GM18511 (cell line): ENCODE results near the gene MKI67.
"Not testable (repeated sequence)": the region's sequence is repeated elsewhere in the genome, so short reads cannot be mapped to it uniquely, and the experiment has no call there.

ENCODE experiments used
- ATAC-seq: cut with Tn5 transposase; IDR thresholded peaks from one replicate; pipeline ENCODE4 v1.9.1; 2021; ENCODE audit warnings: mild to moderate bottlenecking, moderate library complexity; ENCODE audit not compliant: unreplicated experiment

MKI67 gene

DNA sequence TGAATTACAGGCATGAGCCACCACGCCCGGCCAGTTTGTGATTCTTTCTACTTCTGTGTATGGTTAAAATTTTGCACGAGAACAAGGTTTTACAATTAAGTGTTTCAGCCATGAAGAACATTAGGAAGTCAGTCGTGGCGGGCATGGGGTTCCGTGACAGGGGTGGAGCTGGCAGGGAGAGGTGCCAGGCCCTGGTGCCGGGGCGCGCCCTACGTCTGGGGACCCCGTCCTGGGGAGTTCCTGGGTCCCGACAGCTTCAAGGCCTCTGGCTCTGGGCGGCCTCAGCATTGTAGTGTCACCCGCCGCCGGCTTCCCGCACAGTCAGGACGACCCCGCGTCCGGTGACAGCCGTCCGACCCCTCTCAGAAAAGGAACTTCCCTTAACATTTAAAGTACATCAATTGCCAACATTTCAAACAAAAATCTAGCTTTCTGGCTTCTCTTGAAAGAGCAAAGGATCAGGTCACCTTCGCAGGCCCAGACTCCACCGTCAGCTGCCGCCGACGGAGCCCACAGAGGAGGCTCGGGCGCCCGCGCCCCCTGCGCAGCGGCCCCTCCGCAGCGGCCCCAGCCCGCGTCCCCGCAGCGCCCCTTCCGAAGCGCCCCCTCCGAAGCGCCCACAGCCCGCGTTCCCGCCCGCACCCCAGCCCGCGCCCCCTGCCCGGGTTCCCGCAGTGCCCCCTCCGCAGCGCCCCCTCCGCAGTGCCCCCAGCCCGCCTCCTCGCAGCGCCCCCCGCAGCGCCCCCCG is 23.2 kb upstream of the MKI67 start:
- ATAC-seq, result no peak

DNA sequence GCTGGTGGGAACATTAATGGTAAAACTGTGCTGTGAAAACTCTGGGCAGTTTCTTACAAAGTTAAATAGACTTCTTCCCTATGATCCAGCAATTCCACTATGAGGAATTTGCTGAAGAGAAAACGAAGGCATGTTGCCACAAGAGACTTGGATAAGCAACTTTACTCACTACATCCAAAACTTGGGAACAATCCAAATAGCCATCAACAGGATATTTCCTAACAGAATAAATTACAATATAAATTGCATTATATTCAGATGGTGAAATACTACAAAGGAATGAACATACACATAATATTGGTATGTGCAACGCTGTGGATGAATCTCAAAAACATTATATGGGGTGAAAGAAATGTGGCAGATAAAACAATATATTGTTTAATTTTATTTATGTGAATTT is 21.4 kb upstream of the MKI67 start:
- no peak for ATAC-seq

DNA sequence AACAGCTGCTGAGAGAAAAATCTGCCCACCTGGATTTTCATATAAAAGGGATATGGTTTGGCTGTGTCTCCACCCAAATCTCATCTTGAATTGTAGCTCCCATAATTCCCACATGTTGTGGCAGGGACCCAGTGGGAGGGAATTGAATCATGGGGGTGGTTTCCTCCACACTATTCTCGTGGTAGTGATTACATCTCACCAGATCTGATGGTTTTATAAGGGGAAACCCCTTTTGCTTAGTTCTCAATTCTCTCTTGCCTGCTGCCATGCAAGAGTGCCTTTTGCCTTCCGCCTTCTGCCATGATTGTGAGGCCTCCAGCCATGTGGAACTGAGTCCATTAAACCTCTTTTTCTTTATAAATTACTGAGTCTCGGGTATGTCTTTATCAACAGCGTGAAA is 20.8 kb upstream of the MKI67 start:
- ATAC-seq, result peak; percentile 79

DNA sequence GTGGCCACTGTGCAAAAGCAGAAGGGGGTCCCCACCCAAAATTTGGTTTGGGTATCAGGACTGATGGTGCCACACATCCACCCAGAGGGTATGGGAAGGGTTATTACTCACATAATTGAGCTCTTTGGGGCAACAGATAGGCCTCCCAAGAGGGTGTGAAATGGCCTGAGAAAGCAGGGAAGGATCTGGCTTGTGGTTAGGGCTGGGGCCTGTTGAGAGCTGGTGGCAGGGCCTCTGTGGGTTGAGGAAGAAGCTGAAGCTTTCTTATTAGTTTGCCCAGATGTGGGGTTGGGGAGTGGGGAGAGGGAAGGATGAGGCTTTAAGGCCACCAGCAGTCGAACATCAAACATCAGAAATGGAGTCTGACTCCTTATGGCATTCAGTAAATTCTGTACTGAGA is 18.3 kb upstream of the MKI67 start:
- ATAC-seq, result no peak

DNA sequence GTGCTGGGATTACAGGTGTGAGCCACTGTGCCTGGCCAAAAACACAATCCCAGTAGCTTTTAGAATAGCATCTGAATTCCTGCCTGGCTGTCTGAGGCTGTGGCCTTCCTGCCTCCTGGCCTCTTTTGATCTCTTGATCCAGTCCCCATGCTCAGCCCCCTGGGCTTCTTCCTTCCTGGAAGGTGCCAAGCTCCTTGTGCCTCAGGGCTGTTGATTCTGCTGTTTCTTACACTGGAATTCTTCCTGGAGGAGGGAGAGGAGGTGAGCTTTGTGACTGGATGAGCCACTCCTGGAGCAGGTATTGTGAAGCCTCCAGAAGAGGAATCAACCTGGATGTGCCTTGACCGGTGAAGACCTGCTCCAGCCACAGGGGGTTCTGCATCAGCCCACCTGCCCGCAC is 17.3 kb upstream of the MKI67 start:
- no peak for ATAC-seq

DNA sequence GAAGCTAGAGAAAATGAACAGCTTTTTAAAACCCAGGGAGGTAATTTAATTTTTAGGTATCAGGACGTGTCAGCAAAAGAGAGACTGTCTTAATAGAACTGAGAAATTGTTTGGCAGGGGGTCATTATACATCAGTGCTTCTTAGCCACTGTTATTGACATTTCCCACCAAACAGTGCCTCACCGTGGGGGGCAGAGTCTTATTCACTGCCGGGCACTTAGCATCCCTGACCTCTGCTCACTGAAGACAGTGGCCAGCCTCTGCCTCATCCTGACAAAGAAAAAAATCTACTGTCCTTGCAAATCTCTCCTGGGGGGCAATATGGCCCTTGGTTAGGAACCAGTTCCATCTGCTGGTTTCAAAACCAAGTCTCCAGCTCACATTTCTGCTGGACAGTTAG is 14.2 kb upstream of the MKI67 start:
- ATAC-seq, result no peak

DNA sequence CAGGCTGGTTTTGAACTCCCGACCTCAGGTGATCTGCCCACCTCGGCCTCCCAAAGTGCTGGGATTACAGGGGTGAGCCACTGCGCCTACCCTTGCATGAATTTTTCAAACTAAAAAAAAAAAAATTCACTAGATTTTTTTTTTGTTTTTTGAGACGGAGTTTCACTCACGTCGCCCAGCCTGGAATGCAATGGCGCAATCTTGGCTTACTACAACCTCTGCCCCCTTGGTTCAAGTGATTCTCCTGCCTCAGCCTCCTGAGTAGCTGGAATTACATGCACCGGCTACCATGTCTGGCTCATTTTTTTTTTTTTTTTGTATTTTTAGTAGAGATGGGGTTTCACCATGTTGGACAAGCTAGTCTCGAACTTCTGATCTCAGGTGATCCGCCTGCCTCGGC is 12.2 kb upstream of the MKI67 start:
- ATAC-seq, result not testable (repeated sequence)

DNA sequence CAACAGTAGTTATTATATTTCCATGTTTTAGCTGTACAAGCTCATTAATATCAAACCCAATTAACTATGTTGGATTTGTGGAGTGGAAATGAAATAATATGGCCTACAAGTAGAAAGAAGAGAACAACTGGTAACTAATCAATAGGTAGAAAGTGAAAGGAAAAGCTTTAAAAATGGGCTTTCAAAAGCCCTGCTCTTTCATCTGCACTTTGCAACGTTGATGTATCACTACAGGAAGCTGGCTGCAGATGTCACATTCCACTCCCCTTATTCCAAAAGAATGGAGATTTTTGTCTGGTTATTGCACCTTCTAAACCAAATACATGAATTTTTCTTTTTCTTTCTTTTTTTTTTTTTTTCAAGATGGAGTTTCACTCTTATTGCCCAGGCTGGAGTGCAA is 11.7 kb upstream of the MKI67 start:
- ATAC-seq, result peak; percentile 86

DNA sequence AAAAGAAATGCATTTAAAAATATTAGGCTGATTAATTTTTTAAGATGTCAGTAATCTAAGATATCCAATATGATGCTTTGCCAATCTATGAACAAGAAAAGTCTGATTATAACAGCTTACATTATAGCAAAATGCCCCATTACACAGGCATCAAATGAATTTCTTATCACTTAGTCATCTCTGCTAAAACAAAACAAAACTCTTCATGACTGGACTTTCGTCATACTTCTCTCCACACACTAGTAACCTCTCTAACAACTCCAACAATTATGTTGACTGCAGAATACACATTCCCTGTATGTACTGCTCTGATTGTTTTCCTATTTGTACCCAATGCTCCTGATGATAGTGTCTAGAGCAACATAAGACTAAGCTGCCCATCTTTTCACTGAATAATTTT is 3.8 kb upstream of the MKI67 start:
- ATAC-seq, result no peak

DNA sequence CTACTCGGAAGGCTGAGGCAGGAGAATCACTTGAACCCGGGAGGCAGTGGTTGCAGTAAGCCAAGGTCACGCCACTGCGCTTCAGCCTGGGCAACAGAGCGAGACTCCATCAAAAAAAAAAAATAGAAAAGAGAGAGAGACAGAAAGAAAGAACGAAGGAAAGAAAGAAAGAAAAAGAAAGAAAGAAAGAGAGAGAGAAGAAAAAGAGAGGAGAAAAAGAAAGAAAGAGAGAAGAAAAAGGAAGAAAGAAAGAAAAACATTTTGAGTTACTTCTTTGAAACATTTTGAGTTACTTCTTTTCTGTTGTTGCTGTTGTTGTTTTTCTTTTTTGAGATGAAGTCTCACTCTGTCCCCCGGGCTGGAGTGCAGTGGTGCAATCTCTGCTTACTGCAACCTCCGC is 2.4 kb upstream of the MKI67 start:
- no peak for ATAC-seq

DNA sequence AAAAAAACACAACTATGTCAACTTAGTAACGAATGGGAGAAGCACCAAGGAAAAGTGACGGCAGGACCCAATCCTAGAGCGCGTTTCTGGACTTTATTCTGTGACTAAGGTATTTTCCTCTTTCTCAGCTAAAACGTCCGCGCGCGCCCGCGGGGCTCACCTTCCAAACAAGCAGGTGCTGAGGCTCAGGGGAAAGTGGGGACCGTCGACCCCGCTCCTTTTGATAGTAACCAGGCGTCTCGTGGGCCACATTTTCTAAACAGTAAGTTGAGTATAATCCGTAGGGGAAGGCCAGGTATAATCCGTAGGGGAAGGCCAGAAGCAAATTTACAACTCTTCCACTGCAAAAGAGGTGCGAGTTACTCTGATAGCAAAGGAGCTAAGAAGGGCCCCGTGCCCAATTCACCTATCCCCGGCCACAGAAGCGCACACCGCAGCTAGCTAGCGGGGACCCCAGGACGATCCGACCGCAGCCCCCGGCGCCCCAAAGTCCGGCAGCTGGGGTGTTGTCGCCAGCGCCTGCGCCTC is 743 bp downstream of the MKI67 start:
- ATAC-seq, result no peak

DNA sequence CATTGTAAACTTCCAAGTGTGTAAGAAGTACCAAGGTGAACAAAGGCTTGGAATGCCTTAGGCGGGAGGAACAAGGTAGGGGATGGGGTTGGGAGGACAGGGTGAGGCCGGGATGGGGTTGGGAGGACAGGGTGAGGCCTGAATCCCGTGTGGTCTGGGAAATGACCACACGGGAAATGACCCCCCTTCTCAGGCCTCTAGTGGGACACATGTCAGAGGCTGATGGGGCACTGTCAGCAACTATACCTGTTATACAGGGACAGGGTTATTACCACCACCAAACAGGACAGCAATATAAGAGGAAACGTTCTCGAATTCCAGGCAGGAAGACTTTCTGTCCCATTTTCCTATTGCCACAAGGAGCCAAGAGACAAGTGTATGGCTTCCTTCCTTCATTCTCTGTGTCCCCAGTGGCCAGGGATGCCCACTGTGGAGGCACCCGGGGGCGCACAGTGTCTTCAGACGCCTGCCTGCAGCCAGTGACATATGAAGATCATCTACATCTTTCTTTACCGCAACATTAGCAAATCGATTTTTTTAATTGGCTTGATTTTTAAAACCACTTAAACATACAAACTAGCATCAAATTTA is 1.3 kb downstream of the MKI67 start:
- ATAC-seq, result no peak

DNA sequence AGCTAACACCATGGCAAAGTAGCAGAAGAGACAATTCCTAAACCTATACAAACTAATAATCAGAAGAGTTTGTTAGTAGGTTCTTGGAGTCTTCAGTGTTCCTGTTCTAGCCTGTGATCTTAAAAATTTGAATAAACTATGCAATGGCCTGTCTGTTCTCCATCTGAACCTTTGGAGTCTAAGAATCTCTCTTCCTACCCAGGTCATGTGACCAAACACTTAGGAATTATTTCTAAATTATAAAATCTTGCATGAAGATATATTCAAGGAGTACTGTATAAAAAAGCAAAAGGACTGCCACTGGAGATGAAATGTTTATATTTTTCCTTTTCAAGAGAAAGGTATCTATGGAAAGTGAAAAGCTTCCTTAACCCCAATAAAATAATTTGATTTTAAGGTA is 2.4 kb downstream of the MKI67 start:
- ATAC-seq, result no peak

DNA sequence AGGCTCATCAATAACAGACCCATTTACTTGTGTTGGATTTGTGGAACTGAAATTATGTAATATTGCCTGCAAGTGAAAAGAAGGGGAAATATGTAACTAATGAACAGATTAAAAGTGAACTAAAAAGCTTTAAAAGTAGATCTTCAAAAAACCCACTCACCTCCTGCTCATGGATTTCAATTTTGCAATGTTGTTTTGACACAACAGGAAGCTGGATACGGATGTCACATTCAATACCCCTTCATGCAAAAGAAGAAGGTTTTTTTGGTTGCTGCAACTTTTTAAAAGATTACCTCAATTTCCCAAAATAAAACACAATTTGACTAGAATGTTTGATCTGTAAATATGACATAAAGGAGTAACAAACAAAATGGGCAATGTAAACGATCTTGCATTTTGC is 3.3 kb downstream of the MKI67 start:
- ATAC-seq, result no peak

DNA sequence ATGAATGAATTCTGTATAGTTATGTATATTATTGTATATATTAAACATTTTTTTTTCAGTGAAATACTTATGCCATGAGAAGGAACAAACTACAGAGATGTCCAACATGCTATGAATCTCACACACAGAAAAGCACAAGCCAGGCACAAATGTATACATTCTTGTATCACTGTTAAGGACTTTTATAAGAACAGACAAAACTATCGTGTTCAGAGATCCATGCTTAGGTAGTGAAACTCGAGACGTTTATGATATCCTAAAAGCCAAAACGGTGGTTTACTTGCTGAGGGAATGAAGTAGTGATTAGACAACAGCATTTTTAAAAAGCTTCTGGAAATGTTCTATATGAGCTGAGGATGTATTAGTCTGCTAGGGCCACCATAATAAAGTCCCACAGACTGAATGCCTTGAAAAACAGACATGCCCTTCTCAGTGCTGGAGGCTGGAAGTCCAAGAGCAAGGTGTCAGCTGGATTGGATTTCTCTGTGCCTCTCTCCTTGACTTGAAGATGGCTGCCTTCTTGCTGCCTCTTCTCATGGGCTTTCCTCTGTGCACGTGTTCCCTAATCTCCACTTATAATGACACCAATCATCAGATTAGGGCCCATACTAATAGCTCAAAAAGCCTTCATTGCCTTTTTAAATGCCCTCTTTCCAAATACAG is 4.3 kb downstream of the MKI67 start:
- ATAC-seq, result no peak

DNA sequence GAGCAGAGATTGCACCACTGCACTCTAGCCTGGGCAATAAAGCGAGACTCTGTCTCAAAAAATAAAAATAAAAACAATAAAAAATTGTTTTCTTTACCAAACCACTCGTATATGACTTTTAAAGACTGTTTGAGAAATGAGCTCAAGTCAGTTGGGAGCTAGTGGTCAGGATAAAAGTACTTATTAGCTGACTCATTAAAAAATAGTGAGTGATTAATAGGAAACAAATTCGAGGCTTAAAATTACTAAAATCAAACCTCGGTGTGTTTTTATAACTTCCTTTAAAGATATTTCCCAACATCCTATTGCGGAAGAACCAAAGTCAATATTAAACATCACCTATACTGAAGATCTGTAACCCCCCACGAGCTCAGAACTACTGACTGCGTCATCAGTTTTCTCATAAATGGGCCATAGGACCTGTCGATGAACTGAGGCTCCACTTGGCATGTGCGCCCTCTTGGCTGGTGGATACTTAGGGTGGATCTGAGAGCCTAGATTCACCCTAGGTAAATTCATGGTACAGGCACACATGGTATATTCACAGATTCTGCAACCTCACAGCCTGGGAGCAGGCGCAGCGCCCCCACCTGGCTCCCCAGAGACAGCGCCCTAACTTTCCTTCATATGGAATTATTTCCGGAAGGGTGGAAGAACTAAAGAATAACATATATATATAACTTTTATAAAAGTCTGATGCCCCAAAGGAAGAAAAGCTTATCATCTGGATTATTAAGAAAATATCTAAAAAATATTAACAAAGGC is 9.2 kb downstream of the MKI67 start:
- ATAC-seq, result no peak

DNA sequence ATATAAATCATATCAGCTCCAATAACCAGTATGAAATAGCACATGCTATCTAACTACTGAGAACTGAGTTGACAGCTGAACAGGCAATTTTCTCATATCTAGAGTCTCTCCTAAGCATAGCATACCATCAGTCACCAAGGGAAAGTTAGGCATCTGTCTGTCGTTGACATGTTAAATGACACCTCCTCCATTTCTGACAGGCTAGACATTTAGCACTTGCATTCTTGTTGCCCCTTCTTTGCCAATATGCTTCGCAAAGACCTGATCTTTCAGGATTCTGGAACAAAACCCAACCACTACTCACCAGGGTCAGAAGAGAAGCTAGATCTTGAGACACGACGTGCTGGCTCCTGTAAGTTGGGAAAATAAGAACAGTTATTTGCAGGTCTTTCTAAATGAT is 10.0 kb downstream of the MKI67 start:
- ATAC-seq, result no peak

DNA sequence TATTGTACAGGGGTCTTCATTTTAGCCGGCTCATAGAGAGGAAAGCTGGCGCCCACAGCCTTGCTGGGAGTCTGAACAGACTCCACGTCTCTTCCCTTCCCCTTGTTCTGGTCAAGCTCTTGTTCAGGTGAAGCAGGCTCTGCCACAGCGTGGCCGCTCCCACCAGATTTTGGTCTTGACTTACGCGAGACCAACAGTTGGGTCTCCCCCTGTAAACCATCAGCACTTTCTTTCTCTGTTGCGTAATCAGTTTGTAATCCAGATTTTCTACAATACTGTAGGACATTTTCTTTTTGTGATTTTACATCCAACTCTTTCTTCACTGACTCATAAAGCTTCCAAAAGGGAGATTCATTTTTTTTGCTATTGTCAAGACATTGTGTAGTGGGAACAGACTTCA is 10.9 kb downstream of the MKI67 start:
- no peak for ATAC-seq

DNA sequence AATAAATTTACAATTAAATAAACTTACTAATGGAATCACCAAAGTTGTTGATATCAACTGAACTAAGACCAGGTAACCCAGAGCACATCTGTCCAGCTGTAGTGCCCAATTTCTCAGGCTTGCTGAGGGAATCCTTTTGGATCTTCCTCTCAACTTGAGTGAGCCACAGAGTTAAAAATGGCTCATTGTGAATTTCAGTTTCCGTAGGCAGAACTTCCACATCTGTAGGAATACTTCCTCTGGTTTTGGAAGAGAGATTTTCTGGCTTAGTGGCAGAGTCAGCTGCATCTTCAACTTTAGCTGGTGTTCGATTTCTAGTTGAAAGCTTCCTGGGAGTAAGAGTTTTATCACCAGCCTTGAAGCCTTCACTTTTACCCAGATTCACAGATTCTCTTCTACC is 11.3 kb downstream of the MKI67 start:
- ATAC-seq, result no peak

DNA sequence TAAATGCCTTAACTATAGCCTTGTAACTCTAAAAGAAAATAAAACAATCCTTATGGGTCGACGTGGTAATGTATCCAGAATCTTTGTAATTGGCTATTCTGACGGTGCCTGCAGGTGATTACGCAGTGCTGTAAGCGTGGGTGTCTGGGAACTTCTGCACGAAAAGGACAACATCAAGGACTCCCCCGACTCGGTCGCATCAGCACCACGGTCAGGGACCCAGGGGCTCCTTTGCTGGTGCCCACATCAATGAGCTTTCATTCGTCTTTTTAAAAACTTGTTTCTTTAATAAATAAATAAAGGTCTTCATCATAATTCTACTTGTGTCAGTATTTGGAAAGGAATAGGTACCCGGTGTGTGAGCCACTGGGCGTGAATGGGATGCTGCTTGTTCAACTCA is 13.2 kb downstream of the MKI67 start:
- ATAC-seq, result no peak

DNA sequence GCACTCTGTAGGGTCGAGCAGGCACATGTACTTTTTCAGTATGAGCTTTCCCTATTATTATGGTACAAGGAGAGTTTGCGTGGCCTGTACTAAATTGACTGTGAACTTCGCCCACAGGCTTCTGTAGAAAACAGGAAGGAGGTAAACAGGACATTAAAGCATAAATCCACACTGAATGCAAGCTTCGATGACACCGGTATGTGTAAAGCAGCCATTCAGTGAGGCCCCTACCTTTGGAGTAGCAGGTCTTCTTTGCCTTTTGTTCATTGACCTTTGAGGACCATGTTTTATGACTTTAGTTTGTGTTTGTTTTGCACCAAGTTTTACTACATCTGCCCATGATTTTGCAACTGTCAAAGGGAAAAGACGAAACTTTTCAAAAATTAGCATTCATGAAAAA is 14.5 kb downstream of the MKI67 start:
- ATAC-seq, result no peak

DNA sequence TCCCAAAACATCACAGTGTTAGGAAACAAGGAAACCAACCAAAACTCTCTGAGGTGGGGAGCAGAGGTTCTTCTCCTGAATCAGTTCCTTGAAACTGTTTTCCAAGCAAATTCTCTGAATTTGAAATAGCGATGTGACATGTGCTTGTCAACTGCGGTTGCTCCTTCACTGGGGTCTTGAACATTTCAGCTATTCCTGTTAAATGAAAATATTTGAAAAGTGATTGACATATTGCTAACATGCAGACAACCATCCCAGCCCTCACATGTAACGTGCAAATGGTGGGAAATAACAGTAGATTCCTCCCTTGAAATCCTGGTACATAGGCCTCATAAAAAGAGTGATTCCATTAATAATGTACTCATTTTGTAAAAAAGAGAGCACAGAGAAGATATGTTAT is 15.9 kb downstream of the MKI67 start:
- no peak for ATAC-seq
